ENCODE measurements around the gene SLC22A15.

- no peak for TF ChIP-seq CTCF (IDR thresholded peaks at IDR 0.05)
- no peak for TF ChIP-seq POLR2A (IDR thresholded peaks at IDR 0.05; ENCODE audit: low read depth)
- TF ChIP-seq POLR2AphosphoS5 (IDR thresholded peaks at IDR 0.05) = no peak
These were observed 46.4 kb upstream of the SLC22A15 start for GRCh38 chr1:115929881-115930280.

Data from esophagus muscularis mucosa (tissue), 3 donors.